Ishikawa (cell line): Measurements from ENCODE around the gene ADM2.

Source experiments
- CEBPB ChIP-seq: IDR thresholded peaks from 2 replicates; pipeline ENCODE4 v1.6.1; 2012
- CREB1 ChIP-seq: IDR thresholded peaks from 2 replicates; pipeline ENCODE4 v1.6.1; 2012; ENCODE audit warnings: low read depth
- EGR1 ChIP-seq: IDR thresholded peaks from 2 replicates; pipeline ENCODE4 v1.6.1; 2012
- EP300 ChIP-seq: IDR thresholded peaks from 2 replicates; pipeline ENCODE4 v1.6.1; 2012; ENCODE audit warnings: borderline replicate concordance
- FOXM1 ChIP-seq: IDR thresholded peaks from 2 replicates; pipeline ENCODE4 v1.6.1; 2012; ENCODE audit warnings: low read depth, borderline replicate concordance
- NFIC ChIP-seq: IDR thresholded peaks from 2 replicates; pipeline ENCODE4 v1.6.1; 2012
- RAD21 ChIP-seq: IDR thresholded peaks from 2 replicates; pipeline ENCODE4 v1.6.1; 2012; ENCODE audit warnings: low read depth
- REST ChIP-seq: IDR thresholded peaks from 2 replicates; pipeline ENCODE4 v1.6.1; 2012; ENCODE audit warnings: low read depth, mild to moderate bottlenecking
- TAF1 ChIP-seq: IDR thresholded peaks from 2 replicates; pipeline ENCODE4 v1.6.1; 2012; ENCODE audit warnings: low read depth, mild to moderate bottlenecking
- TCF12 ChIP-seq: IDR thresholded peaks from 2 replicates; pipeline ENCODE4 v1.6.1; 2012; ENCODE audit warnings: low read depth
- TEAD4 ChIP-seq: IDR thresholded peaks from 2 replicates; pipeline ENCODE4 v1.6.1; 2012
- YY1 ChIP-seq: IDR thresholded peaks from 2 replicates; pipeline ENCODE4 v1.6.1; 2012; ENCODE audit warnings: low read depth
- ZBTB7A ChIP-seq: IDR thresholded peaks from 2 replicates; pipeline ENCODE4 v1.6.1; 2012; ENCODE audit warnings: low read depth
- TF ChIP-seq, protein P1 (sequence below): IDR thresholded peaks from 2 replicates; pipeline ENCODE4 v1.6.1; 2012
- TF ChIP-seq, protein P2 (sequence below): IDR thresholded peaks from 2 replicates; pipeline ENCODE4 v1.6.1; 2012

The ADM2 gene

GRCh38 chr22:50520826-50521453 lies 39.6 kb downstream of the ADM2 start:
- TF ChIP-seq, protein P1, sequence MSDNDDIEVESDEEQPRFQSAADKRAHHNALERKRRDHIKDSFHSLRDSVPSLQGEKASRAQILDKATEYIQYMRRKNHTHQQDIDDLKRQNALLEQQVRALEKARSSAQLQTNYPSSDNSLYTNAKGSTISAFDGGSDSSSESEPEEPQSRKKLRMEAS: no peak
- TF ChIP-seq, protein P2, sequence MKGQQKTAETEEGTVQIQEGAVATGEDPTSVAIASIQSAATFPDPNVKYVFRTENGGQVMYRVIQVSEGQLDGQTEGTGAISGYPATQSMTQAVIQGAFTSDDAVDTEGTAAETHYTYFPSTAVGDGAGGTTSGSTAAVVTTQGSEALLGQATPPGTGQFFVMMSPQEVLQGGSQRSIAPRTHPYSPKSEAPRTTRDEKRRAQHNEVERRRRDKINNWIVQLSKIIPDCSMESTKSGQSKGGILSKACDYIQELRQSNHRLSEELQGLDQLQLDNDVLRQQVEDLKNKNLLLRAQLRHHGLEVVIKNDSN: no peak
- no peak for TF ChIP-seq YY1
- no peak for TF ChIP-seq REST
- TF ChIP-seq TAF1: no peak
- no peak for TF ChIP-seq NFIC
- no peak for TF ChIP-seq TEAD4
- TF ChIP-seq TCF12: no peak
- TF ChIP-seq ZBTB7A: no peak
- no peak for TF ChIP-seq EGR1
- no peak for TF ChIP-seq FOXM1
- no peak for TF ChIP-seq CREB1
- TF ChIP-seq CEBPB: no peak
- TF ChIP-seq EP300: no peak
- TF ChIP-seq RAD21: no peak

DNA sequence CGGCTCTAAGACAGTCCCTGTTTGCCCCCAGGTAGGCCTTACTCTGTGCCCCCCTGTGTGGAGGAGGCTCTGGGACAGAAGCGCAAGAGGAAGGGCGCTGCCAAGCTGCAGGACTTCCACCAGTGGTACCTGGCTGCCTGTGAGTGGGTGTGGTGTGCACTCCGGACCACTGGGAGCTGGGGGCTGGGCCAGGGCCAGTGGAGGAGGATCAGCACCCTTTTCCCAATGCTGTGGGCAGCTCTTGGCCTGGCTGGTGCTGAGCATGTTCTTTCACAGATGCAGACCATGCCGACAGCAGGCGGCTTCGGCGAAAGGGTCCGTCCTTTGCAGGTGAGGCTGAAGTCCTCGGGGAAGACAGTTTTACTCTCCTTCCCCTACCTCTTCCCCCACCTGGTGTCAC lies 40.4 kb downstream of the ADM2 start:
- no peak for TF ChIP-seq CREB1
- no peak for TF ChIP-seq TCF12
- TF ChIP-seq RAD21: no peak
- no peak for TF ChIP-seq EGR1
- TF ChIP-seq REST: no peak
- no peak for TF ChIP-seq CEBPB
- no peak for TF ChIP-seq YY1
- TF ChIP-seq TEAD4: no peak
- no peak for TF ChIP-seq NFIC
- TF ChIP-seq, protein P2: no peak
- TF ChIP-seq, protein P1: no peak
- TF ChIP-seq FOXM1: no peak

DNA sequence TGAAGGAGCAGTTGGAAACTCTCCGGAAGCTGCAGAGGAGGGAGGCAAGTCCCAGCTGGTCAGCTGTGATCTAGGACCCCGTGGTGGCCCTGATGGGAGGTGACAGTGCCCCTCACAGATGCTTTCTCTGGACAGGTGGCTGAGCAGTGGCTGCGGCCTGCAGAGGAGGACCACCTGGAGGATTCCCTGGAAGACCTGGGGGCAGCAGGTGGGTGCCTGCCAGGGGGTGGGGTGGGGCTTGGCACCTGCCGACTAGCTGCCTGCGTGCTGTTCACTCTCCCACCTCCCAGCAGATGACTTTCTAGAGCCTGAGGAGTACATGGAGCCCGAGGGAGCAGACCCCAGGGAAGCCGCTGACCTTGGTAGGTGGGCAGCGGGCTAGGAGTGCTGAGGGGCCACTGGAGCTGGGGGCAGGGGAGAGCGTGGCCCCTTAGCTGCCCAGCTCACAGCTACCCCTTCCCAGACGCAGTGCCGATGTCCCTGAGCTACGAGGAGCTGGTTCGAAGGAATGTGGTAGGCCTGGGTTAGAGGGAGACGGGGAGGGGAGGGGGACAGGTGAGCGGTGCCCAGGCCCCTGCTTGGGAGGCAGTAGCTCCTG lies 41.0 kb downstream of the ADM2 start:
- no peak for TF ChIP-seq CEBPB
- no peak for TF ChIP-seq YY1
- TF ChIP-seq CREB1: no peak
- no peak for TF ChIP-seq TCF12
- no peak for TF ChIP-seq NFIC
- TF ChIP-seq, protein P1: no peak
- TF ChIP-seq TAF1: no peak
- TF ChIP-seq, protein P2: no peak
- TF ChIP-seq TEAD4: no peak

GRCh38 chr22:50522806-50523438 lies 41.6 kb downstream of the ADM2 start:
- TF ChIP-seq YY1: no peak
- TF ChIP-seq, protein P2: no peak
- TF ChIP-seq CEBPB: no peak
- no peak for TF ChIP-seq EGR1
- TF ChIP-seq CREB1: no peak
- no peak for TF ChIP-seq ZBTB7A
- no peak for TF ChIP-seq TEAD4
- TF ChIP-seq FOXM1: no peak
- TF ChIP-seq RAD21: no peak
- TF ChIP-seq, protein P1: no peak
